ENCODE data around the gene TMEM178B. TPM values are rescaled to one million over a fixed set of nuclear protein-coding genes. Genes with fewer than 3 reads are reported as not detected.
"Not testable (repeated sequence)": the region's sequence is repeated elsewhere in the genome, so short reads cannot be mapped to it uniquely, and the experiment has no call there.

TMEM178B gene
- total RNA-seq, 1 experiment from 2014 or later: 1.1 TPM

DNA sequence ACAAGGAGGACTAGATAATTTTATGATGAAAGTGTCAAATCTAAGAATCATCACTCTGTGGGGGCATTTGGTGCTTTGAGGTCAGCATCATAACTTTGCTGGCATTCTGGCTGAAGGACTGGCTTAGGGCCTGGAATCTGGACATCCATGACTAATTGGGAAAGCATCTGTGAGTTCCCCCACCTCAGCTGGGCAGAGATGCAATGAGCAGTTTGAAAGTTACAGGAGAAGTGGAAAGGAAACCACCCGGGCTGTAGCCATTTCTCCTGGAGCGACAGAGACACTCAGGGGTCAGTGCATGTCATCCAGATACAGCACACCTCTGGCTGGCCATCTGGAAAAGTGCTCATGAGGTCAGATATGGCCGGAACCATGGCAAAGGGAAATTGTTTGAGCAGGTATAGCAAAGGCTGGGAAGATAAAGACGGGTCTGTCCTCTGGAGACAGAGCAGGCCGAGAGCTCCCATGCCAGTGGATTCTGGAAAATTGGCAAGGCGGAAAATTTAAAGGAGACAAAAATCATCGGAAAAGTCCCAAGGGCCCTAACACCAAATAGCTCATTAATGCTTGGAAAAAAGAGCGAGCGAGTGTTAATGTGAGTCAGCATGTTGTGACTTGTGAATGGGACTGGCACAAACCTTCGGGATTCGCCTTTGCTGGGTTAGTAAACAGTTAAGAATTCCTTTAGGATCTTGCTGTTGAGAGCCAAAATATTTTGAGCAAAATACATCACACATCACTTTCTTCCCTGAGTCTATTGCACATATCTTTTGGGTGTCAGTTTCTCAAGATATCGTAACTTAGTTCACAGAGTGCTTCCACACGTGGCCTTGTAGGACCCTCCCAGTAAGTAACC is 288.9 kb downstream of the TMEM178B start:
- Histone ChIP-seq H3K36me3 (replicated peaks; ENCODE audit: control insufficient read depth, insufficient read depth, low read length) (no peaks in the 10 kb centered on the region), H3K4me3 (ENCODE audit: insufficient read depth, low read depth, low read length) (no peak overlapping the region), H3K27me3 (ENCODE audit: control insufficient read depth, insufficient read depth, low read length) (no peaks in the 10 kb centered on the region)
- no peak for DNase-seq

DNA sequence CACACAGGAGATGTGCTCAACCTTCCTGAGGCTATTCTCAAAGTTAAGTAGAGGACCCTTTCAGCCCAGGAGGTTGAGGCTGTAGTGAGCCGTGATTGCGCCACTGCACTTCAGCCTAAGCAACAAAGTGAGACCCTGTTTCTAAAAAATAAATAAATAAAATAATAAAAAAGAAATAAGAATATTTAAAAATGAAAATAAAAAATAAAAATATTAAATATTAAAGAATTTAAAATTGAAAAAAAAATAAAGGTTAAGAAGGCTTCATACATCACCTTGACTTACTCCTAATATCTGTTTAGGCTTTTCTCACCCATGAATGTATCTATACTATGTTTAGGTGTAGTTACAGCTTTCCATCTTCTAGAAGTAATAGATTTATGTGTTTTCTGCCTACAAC is 289.9 kb downstream of the TMEM178B start:
- Histone ChIP-seq H3K27me3 (ENCODE audit: control insufficient read depth, insufficient read depth, low read length) (no peaks in the 10 kb centered on the region), H3K4me3 (ENCODE audit: insufficient read depth, low read depth, low read length) (no peak overlapping the region), H3K36me3 (replicated peaks; ENCODE audit: control insufficient read depth, insufficient read depth, low read length) (no peaks in the 10 kb centered on the region)
- DNase-seq: no peak

DNA sequence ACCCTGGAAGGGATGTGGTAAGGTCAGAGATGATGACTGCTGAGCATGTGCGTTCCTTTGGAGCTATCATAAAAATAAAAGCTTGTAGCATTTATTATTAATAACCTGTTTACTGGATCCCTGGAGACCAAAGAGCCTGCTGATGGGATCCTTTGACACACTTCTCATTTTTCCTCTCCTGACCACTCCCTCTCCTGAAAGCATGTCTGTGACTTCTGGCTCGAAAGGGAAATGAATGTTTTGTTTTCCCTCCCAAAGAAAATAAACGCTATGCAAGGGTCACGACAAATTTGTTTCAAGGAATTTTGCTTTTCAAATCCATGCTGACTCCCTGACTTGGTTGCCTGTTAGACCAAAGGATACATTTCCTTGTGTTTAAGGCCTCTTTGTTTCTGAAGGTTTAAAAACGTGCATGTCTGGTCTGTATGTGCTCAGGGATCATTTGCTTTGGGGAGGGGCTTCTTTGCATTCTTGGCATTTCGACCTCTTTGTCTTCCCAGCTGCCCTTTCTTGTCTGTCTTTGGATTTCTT is 292.3 kb downstream of the TMEM178B start:
- peak; percentile 60 for DNase-seq
- Histone ChIP-seq H3K36me3 (replicated peaks; ENCODE audit: control insufficient read depth, insufficient read depth, low read length) (no peaks in the 10 kb centered on the region), H3K27me3 (ENCODE audit: control insufficient read depth, insufficient read depth, low read length) (no peaks in the 10 kb centered on the region), H3K4me3 (ENCODE audit: insufficient read depth, low read depth, low read length) (no peak overlapping the region)

- Histone ChIP-seq H3K36me3 (replicated peaks; ENCODE audit: control insufficient read depth, insufficient read depth, low read length) (no peaks in the 10 kb centered on the region), H3K27me3 (ENCODE audit: control insufficient read depth, insufficient read depth, low read length) (no peaks in the 10 kb centered on the region), H3K4me3 (ENCODE audit: insufficient read depth, low read depth, low read length) (no peak overlapping the region)
- no peak for DNase-seq
These were observed 295.6 kb downstream of the TMEM178B start for GRCh38 chr7:141369422-141369821.

GRCh38 chr7:141370178-141370577 is 296.3 kb downstream of the TMEM178B start:
- no peak for DNase-seq
- Histone ChIP-seq H3K36me3 (replicated peaks; ENCODE audit: control insufficient read depth, insufficient read depth, low read length) (no peaks in the 10 kb centered on the region), H3K4me3 (ENCODE audit: insufficient read depth, low read depth, low read length) (no peak overlapping the region), H3K27me3 (ENCODE audit: control insufficient read depth, insufficient read depth, low read length) (no peaks in the 10 kb centered on the region)

DNA sequence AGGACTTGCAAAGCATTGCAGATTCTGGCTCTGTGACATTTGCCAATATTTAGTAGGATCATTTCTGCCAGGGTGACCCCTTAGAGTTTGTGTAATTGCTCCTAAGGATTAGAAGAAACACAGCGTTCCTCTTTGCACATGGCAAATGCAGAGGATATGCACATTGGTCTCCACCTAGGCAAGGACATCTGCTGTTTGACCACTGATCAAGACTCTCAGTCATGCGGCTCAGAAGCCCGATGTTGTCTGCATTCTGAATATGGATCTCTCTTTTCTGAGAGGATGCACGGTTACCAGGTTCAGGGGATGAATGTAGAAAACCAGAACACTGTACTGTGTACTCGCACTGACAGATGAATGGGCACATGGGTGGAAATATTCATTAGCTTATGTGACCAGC is 296.8 kb downstream of the TMEM178B start:
- Histone ChIP-seq H3K36me3 (replicated peaks; ENCODE audit: control insufficient read depth, insufficient read depth, low read length) (no peaks in the 10 kb centered on the region), H3K27me3 (ENCODE audit: control insufficient read depth, insufficient read depth, low read length) (no peaks in the 10 kb centered on the region), H3K4me3 (ENCODE audit: insufficient read depth, low read depth, low read length) (no peak overlapping the region)
- DNase-seq: no peak

DNA sequence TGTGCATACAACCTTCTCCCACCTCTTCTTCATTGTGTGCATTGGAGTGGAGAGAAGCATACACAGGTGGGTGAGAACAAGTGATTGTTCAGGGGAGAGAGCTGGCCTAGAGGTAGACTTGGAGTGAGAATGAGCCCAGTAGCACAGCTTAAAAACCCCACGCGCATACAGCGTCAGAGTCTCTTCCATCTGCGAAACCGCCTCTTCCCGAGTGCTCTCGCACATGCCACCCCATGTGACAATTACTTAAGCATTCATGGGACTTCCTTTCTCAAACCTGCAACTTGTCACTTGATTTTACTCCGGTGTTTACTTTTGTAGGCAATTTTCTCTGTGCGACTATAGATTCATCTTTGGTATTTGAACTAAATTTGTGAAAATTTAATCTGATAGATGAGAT is 300.6 kb downstream of the TMEM178B start:
- no peak for DNase-seq

GRCh38 chr7:141375442-141375841 is 301.6 kb downstream of the TMEM178B start:
- Histone ChIP-seq H3K27me3 (ENCODE audit: control insufficient read depth, insufficient read depth, low read length) (no peaks in the 10 kb centered on the region), H3K4me3 (ENCODE audit: insufficient read depth, low read depth, low read length) (no peak overlapping the region), H3K36me3 (replicated peaks; ENCODE audit: control insufficient read depth, insufficient read depth, low read length) (no peaks in the 10 kb centered on the region)
- DNase-seq: no peak

More for the DNA sequence above, 300.6 kb downstream of the TMEM178B start:
- Histone ChIP-seq H3K36me3 (replicated peaks; ENCODE audit: control insufficient read depth, insufficient read depth, low read length) (no peaks in the 10 kb centered on the region), H3K27me3 (ENCODE audit: control insufficient read depth, insufficient read depth, low read length) (no peaks in the 10 kb centered on the region), H3K4me3 (ENCODE audit: insufficient read depth, low read depth, low read length) (no peak overlapping the region)

DNA sequence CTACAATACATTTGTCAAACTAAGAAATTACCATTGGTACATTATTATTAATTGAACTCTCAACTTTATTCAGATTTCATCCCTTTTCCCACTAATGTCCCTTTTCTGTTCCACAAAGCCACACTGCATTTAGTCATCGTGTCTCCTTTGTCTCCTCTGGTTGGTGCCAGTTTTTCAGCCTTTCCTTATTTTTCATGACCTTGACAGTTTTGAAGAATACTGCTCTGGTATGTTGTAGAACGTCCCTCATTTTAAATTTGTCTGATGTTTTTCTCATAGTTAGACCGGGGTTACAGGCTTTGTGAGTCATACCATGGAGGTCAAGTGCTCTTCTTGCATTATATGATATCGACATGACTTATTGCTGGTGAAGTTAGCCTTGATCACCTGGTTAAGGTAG is 304.0 kb downstream of the TMEM178B start:
- Histone ChIP-seq H3K4me3 (ENCODE audit: insufficient read depth, low read depth, low read length) (no peak overlapping the region), H3K36me3 (replicated peaks; ENCODE audit: control insufficient read depth, insufficient read depth, low read length) (no peaks in the 10 kb centered on the region), H3K27me3 (ENCODE audit: control insufficient read depth, insufficient read depth, low read length) (no peaks in the 10 kb centered on the region)
- DNase-seq: no peak

DNA sequence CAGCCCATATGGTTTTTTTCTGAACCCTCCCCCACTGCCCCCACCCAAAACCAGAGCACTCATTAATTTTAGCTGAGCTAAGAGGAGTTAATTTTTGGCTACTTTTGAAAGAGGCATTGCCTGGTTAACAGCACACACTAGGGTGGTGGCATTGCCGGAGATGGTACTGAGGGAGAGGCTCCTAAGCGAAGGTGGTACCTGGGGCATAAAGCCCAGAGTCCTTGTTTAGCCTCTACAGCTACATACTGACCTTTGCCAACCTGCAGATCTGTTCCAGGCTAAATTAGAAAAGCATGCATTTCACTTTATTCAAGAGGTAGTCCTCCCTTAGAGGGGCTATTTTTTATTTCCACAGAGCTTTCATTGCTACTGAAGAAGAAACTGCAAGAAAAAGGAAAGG is 304.5 kb downstream of the TMEM178B start:
- Histone ChIP-seq H3K27me3 (ENCODE audit: control insufficient read depth, insufficient read depth, low read length) (no peaks in the 10 kb centered on the region), H3K36me3 (replicated peaks; ENCODE audit: control insufficient read depth, insufficient read depth, low read length) (no peaks in the 10 kb centered on the region), H3K4me3 (ENCODE audit: insufficient read depth, low read depth, low read length) (no peak overlapping the region)
- DNase-seq: no peak

GRCh38 chr7:141381794-141382427 is 308.0 kb downstream of the TMEM178B start:
- H3K27me3 ChIP-seq (ENCODE audit: control insufficient read depth, insufficient read depth, low read length): no peaks in the 10 kb centered on the region
- DNase-seq: no peak
- H3K4me3 ChIP-seq (ENCODE audit: insufficient read depth, low read depth, low read length): no peak overlapping the region
- no peaks in the 10 kb centered on the region for H3K36me3 ChIP-seq (replicated peaks; ENCODE audit: control insufficient read depth, insufficient read depth, low read length)

DNA sequence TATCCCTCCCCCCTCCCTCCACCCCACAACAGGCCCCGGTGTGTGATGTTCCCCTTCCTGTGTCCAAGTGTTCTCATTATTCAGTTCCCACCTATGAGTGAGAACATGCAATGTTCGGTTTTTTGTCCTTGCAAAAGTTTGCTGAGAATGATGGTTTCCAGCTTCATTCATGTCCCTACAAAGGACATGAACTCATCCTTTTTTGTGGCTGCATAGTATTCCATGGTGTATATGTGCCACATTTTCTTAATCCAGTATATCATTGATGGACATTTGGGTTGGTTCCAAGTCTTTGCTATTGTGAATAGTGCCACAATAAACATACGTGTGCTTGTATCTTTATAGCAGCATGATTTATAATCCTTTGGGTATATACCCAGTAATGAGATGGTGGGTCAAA is 309.5 kb downstream of the TMEM178B start:
- H3K4me3 ChIP-seq (ENCODE audit: insufficient read depth, low read depth, low read length); H3K36me3 ChIP-seq (replicated peaks; ENCODE audit: control insufficient read depth, insufficient read depth, low read length); H3K27me3 ChIP-seq (ENCODE audit: control insufficient read depth, insufficient read depth, low read length); DNase-seq: not testable (repeated sequence)

DNA sequence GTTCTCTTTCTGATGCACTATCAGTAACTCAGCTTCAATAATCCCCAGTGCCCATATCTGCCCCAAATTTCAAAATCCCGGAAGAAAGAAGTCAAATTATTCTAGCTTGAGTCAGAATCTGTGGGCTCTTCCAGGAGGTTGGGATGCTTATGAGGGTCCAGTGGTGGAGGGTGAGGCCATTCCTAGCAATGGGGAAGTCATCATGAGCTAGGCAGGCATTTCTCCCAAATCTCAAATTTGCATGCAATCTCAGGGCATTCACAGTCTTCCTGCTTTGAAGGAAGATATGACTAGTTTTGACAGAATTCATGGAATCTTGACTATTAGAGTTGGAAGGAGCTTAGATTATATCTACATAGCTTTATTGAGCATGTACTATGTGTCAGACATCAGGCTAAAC is 313.0 kb downstream of the TMEM178B start:
- DNase-seq: no peak

DNA sequence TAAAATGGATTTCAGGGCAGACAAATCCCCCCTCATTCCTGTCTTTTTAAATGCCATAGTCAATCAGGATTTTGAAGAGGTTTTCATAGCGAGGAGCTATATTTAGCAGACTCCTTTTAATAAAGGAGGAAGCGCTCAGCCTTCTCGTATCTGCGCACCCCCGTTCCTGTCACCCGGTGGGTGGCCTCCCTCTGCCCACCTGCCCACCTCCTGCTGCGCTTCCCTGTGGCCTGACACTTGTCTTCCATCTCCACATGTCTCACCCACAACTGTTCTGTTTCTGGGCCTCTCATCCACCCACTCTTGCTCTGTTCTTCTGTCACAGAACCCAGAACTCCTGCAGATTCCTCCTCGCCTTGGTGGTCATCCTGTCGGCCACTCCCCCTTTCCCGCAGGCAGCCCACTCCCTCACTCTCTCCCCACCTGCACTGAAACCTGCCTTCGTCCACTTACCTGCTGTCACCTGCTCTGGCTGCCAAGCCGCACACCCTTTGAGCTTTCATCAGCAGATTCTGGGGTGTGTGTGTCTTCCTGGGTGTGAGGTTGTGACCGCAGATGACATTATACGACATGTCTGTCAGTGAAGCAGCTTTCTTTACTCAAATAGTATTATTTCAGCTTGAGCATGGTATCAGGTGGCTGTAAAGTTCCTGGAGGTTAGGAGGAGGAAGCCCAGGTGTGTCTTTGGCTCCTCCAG is 313.8 kb downstream of the TMEM178B start:
- Histone ChIP-seq H3K36me3 (replicated peaks; ENCODE audit: control insufficient read depth, insufficient read depth, low read length) (no peaks in the 10 kb centered on the region), H3K4me3 (ENCODE audit: insufficient read depth, low read depth, low read length) (no peak overlapping the region), H3K27me3 (ENCODE audit: control insufficient read depth, insufficient read depth, low read length) (no peaks in the 10 kb centered on the region)
- DNase-seq: no peak

More for the DNA sequence above, 313.0 kb downstream of the TMEM178B start:
- no peaks in the 10 kb centered on the region for H3K27me3 ChIP-seq (ENCODE audit: control insufficient read depth, insufficient read depth, low read length)
- no peaks in the 10 kb centered on the region for H3K36me3 ChIP-seq (replicated peaks; ENCODE audit: control insufficient read depth, insufficient read depth, low read length)
- H3K4me3 ChIP-seq (ENCODE audit: insufficient read depth, low read depth, low read length): no peak overlapping the region

All from H7 (cell line).